Stomach (tissue), 4 donors: ENCODE measurements around the gene SNX20.

ENCODE experiments used
- EP300 ChIP-seq: sonication (generic); formaldehyde crosslinking; IDR thresholded peaks from one replicate; pipeline ENCODE4 v1.6.1; 2017; ENCODE audit warnings: antibody characterized with exemption
- POLR2A ChIP-seq, 4 donors: fragments of 450-650 bp; IDR thresholded peaks; one replicate each; pipeline ENCODE4 v1.6.1; 2016; ENCODE audit warnings: antibody characterized with exemption in 4 of 4, control low read depth in 2 of 4, mild to moderate bottlenecking in 1 of 4, moderate library complexity in 1 of 4
- POLR2AphosphoS5 ChIP-seq, 3 donors: sonication (generic); formaldehyde crosslinking; IDR thresholded peaks; one replicate each; pipeline ENCODE4 v1.6.1; 2016; ENCODE audit warnings: antibody characterized with exemption in 3 of 3
- TF ChIP-seq, protein P1 (sequence below), 7 experiments: fragments of 450-650 bp in 4 of 7; fragments of 200-600 bp in 3 of 7; sonication (generic) in 3 of 7; IDR thresholded peaks; one replicate each; pipeline ENCODE4 v1.5.1; 2016 to 2019; ENCODE audit warnings: antibody characterized with exemption in 7 of 7, control low read depth in 2 of 7, mild to moderate bottlenecking in 1 of 7

DNA sequence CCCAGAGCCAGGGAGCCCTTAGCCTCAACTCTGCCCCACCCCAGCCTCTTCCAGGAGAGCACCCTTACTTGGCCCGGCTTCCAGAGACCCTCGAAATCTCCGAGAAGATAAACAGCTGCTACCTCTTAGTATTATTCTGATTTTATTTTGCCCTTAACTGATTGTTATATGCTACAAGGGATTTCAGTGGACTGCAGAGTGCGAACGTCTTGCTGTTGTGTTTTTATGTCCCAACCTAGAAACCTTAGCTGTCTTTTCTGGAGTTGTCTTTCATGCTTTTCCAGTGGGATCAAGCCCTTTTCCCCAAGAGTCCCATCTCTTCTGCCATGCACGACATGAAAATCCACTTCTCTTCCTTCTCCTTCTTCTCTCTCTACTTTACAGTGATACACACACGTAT is 47.0 kb downstream of the SNX20 start:
- TF ChIP-seq POLR2A (IDR thresholded peaks at IDR 0.05) (no peak), POLR2AphosphoS5 (IDR thresholded peaks at IDR 0.05) (no peak), EP300 (no peak)
- TF ChIP-seq, protein P1, sequence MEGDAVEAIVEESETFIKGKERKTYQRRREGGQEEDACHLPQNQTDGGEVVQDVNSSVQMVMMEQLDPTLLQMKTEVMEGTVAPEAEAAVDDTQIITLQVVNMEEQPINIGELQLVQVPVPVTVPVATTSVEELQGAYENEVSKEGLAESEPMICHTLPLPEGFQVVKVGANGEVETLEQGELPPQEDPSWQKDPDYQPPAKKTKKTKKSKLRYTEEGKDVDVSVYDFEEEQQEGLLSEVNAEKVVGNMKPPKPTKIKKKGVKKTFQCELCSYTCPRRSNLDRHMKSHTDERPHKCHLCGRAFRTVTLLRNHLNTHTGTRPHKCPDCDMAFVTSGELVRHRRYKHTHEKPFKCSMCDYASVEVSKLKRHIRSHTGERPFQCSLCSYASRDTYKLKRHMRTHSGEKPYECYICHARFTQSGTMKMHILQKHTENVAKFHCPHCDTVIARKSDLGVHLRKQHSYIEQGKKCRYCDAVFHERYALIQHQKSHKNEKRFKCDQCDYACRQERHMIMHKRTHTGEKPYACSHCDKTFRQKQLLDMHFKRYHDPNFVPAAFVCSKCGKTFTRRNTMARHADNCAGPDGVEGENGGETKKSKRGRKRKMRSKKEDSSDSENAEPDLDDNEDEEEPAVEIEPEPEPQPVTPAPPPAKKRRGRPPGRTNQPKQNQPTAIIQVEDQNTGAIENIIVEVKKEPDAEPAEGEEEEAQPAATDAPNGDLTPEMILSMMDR (IDR thresholded peaks at IDR 0.05): no peak
